H9 (cell line): ENCODE results near the gene SGCD. TPM values are rescaled to one million over a fixed set of nuclear protein-coding genes. Genes with fewer than 3 reads are reported as not detected.

Experiments
- DNase-seq: peaks from one replicate; pipeline ENCODE4 v3.0.0-alpha.2; 2017
- H2AFZ ChIP-seq: one replicate; pipeline ENCODE4 v1.6.1; 2013; ENCODE audit warnings: mild to moderate bottlenecking, low read length, control low read depth, moderate library complexity
- H2AK5ac ChIP-seq: 2 replicates; pipeline ENCODE4 v1.6.1; 2013; ENCODE audit warnings: low read length, control low read depth, mixed read lengths; ENCODE audit not compliant: insufficient read length
- H2BK120ac ChIP-seq: one replicate; pipeline ENCODE4 v1.6.1; 2013; ENCODE audit warnings: low read depth, mild to moderate bottlenecking, low read length, control low read depth, inconsistent platforms; ENCODE audit not compliant: poor library complexity, severe bottlenecking
- H2BK12ac ChIP-seq: 2 replicates; pipeline ENCODE4 v1.6.1; 2013; ENCODE audit warnings: low read length, control low read depth, mixed read lengths, low read depth; ENCODE audit not compliant: insufficient read length
- H2BK15ac ChIP-seq: 2 replicates; pipeline ENCODE4 v1.6.1; 2013; ENCODE audit warnings: low read depth, low read length, control low read depth
- H2BK20ac ChIP-seq: one replicate; pipeline ENCODE4 v1.6.1; 2013; ENCODE audit warnings: low read depth, mild to moderate bottlenecking, low read length, control low read depth, inconsistent platforms; ENCODE audit not compliant: poor library complexity, severe bottlenecking
- H2BK5ac ChIP-seq: 2 replicates; pipeline ENCODE4 v1.6.1; 2013; ENCODE audit warnings: low read length, control low read depth, mixed read lengths; ENCODE audit not compliant: insufficient read length
- H3K14ac ChIP-seq: 2 replicates; pipeline ENCODE4 v1.6.1; 2013; ENCODE audit warnings: low read length, control low read depth; ENCODE audit not compliant: insufficient read depth
- H3K18ac ChIP-seq: 2 replicates; pipeline ENCODE4 v1.6.1; 2013; ENCODE audit warnings: low read depth, mild to moderate bottlenecking, mixed read lengths, low read length, control low read depth; ENCODE audit not compliant: insufficient read length
- H3K23ac ChIP-seq: 2 replicates; pipeline ENCODE4 v1.6.1; 2013; ENCODE audit warnings: low read length, control low read depth, mixed read lengths, low read depth; ENCODE audit not compliant: insufficient read length
- H3K23me2 ChIP-seq: 2 replicates; pipeline ENCODE4 v1.6.1; 2013; ENCODE audit warnings: low read depth, mild to moderate bottlenecking, mixed read lengths, low read length, control low read depth; ENCODE audit not compliant: insufficient read length, poor library complexity, severe bottlenecking
- H3K27ac ChIP-seq: 2 replicates; pipeline ENCODE4 v1.5.1; 2013; ENCODE audit warnings: low read length, control low read depth, mixed read lengths, low read depth; ENCODE audit not compliant: insufficient read length
- H3K27me3 ChIP-seq: 2 replicates; pipeline ENCODE4 v1.6.1; 2013; ENCODE audit warnings: low read length, control low read depth, inconsistent platforms; ENCODE audit not compliant: insufficient read depth
- H3K4ac ChIP-seq: 2 replicates; pipeline ENCODE4 v1.6.1; 2013; ENCODE audit warnings: low read depth, mild to moderate bottlenecking, control low read depth, inconsistent platforms, low read length, moderate library complexity
- H3K4me1 ChIP-seq: 2 replicates; pipeline ENCODE4 v1.6.1; 2013; ENCODE audit warnings: low read length, control low read depth, inconsistent platforms; ENCODE audit not compliant: insufficient read depth
- H3K4me2 ChIP-seq: 2 replicates; pipeline ENCODE4 v1.6.1; 2013; ENCODE audit warnings: low read length, control low read depth, mixed read lengths; ENCODE audit not compliant: insufficient read length, insufficient read depth
- H3K56ac ChIP-seq: 2 replicates; pipeline ENCODE4 v1.6.1; 2013; ENCODE audit warnings: low read depth, mild to moderate bottlenecking, mixed read lengths, low read length, control low read depth; ENCODE audit not compliant: insufficient read length
- H3K79me1 ChIP-seq: 2 replicates; pipeline ENCODE4 v1.6.1; 2013; ENCODE audit warnings: low read depth, mild to moderate bottlenecking, moderate library complexity, low read length, control low read depth, inconsistent platforms; ENCODE audit not compliant: insufficient read depth, poor library complexity, severe bottlenecking
- H3K79me2 ChIP-seq: 2 replicates; pipeline ENCODE4 v1.6.1; 2013; ENCODE audit warnings: low read length, control low read depth, inconsistent platforms; ENCODE audit not compliant: insufficient read depth
- H3K9ac ChIP-seq: 2 replicates; pipeline ENCODE4 v1.6.1; 2013; ENCODE audit warnings: low read length, control low read depth, mixed read lengths; ENCODE audit not compliant: insufficient read length; ENCODE audit errors: extremely low read depth
- H3K9me3 ChIP-seq: one replicate; pipeline ENCODE4 v1.6.1; 2013; ENCODE audit warnings: low read depth, low read length, inconsistent platforms; ENCODE audit not compliant: control insufficient read depth
- H3T11ph ChIP-seq: one replicate; pipeline ENCODE4 v1.6.1; 2013; ENCODE audit warnings: mild to moderate bottlenecking, low read length, control low read depth, inconsistent platforms
- H4K20me1 ChIP-seq: one replicate; pipeline ENCODE4 v1.6.1; 2013; ENCODE audit not compliant: control insufficient read depth, insufficient read length, insufficient read depth
- H4K5ac ChIP-seq: 2 replicates; pipeline ENCODE4 v1.6.1; 2013; ENCODE audit warnings: low read depth, mild to moderate bottlenecking, mixed read lengths, low read length, control low read depth; ENCODE audit not compliant: insufficient read length
- H4K8ac ChIP-seq: replicated peaks from 2 replicates; pipeline ENCODE4 v1.6.1; 2013; ENCODE audit warnings: low read length, control low read depth, mixed read lengths, low read depth; ENCODE audit not compliant: insufficient read length
- H4K91ac ChIP-seq: 2 replicates; pipeline ENCODE4 v1.6.1; 2013; ENCODE audit warnings: low read depth, mild to moderate bottlenecking, moderate library complexity, mixed read lengths, low read length, control low read depth; ENCODE audit not compliant: insufficient read length
- H3K27ac Mint-ChIP-seq, 3 experiments: 2 replicates in 2 of 3; 3 replicates in 1 of 3; pipeline ENCODE4 v1.8.0; 2020 to 2021; ENCODE audit warnings: mixed read lengths in 3 of 3, mild to moderate bottlenecking in 1 of 3, moderate library complexity in 1 of 3
- H3K27me3 Mint-ChIP-seq: 2 replicates; pipeline ENCODE4 v1.8.0; 2021; ENCODE audit warnings: low read depth, mild to moderate bottlenecking, moderate library complexity, mixed read lengths
- H3K36me3 Mint-ChIP-seq, 3 experiments: 2 replicates in 2 of 3; 3 replicates in 1 of 3; pipeline ENCODE4 v1.8.0; 2020 to 2021; ENCODE audit warnings: low read depth in 3 of 3, mixed read lengths in 3 of 3; ENCODE audit not compliant: insufficient read depth in 1 of 3
- H3K4me1 Mint-ChIP-seq, 2 experiments: 2 replicates each; pipeline ENCODE4 v1.8.0; 2020; ENCODE audit warnings: mixed read lengths in 2 of 2
- H3K4me3 Mint-ChIP-seq, 2 experiments: 2 replicates in 1 of 2; 3 replicates in 1 of 2; pipeline ENCODE4 v1.8.0; 2020 to 2021; ENCODE audit warnings: mild to moderate bottlenecking in 2 of 2, mixed read lengths in 2 of 2, moderate library complexity in 1 of 2
- H3K9me3 Mint-ChIP-seq, 2 experiments: 2 replicates in 1 of 2; 3 replicates in 1 of 2; pipeline ENCODE4 v1.8.0; 2020; ENCODE audit warnings: mild to moderate bottlenecking in 2 of 2, mixed read lengths in 2 of 2, moderate library complexity in 1 of 2
- WGBS: extraction: QIAGEN DNeasy Blood & Tissue Kit; methylation state at CpG from one replicate; pipeline ENCODE4 v1.1.7; 2013; ENCODE audit warnings: missing lambda C conversion rate, low lambda C conversion rate, mixed read lengths; ENCODE audit not compliant: insufficient read length; ENCODE audit errors: extremely low coverage; 5-methylcytosine and 5-hydroxymethylcytosine counted together
- total RNA-seq: library from RNA; stranded (reverse); gene quantifications from 2 replicates; pipeline ENCODE4 v1.2.1, GENCODE V29; 2021
- TF ChIP-seq, protein P1 (sequence below): fragments of 200-600 bp; sonication (generic); conservative IDR thresholded peaks from 3 replicates; pipeline ENCODE4 v1.8.0; 2021; ENCODE audit warnings: antibody characterized with exemption, mild to moderate bottlenecking

SGCD gene
- total RNA-seq, 1 experiment from 2014 or later, result 0.11 TPM

- Mint-ChIP-seq H3K9me3 (no peaks in the 10 kb centered on the region), H3K4me3 (no peak overlapping the region), H3K36me3 (no peaks in the 10 kb centered on the region), H3K27ac (no peak overlapping the region), H3K4me1 (peaks cover 27 to 43% of the 10 kb centered on the region in 2 experiments), H3K27me3 (no peaks in the 10 kb centered on the region)
- no peak overlapping the region for H2BK12ac ChIP-seq
- H3K4ac ChIP-seq, result no peak overlapping the region
- no peak overlapping the region for H4K5ac ChIP-seq
- DNase-seq, result no peak
- no peak overlapping the region for H2AFZ ChIP-seq
- TF ChIP-seq, protein P1, sequence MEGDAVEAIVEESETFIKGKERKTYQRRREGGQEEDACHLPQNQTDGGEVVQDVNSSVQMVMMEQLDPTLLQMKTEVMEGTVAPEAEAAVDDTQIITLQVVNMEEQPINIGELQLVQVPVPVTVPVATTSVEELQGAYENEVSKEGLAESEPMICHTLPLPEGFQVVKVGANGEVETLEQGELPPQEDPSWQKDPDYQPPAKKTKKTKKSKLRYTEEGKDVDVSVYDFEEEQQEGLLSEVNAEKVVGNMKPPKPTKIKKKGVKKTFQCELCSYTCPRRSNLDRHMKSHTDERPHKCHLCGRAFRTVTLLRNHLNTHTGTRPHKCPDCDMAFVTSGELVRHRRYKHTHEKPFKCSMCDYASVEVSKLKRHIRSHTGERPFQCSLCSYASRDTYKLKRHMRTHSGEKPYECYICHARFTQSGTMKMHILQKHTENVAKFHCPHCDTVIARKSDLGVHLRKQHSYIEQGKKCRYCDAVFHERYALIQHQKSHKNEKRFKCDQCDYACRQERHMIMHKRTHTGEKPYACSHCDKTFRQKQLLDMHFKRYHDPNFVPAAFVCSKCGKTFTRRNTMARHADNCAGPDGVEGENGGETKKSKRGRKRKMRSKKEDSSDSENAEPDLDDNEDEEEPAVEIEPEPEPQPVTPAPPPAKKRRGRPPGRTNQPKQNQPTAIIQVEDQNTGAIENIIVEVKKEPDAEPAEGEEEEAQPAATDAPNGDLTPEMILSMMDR, result peak; percentile 38; the same call in 2 of the 3 replicates
- no peak overlapping the region for H3K9ac ChIP-seq
- no peaks in the 10 kb centered on the region for H3K9me3 ChIP-seq
- no peak overlapping the region for H3K4me2 ChIP-seq
- no peaks in the 10 kb centered on the region for H4K20me1 ChIP-seq
- H2BK15ac ChIP-seq, result no peak overlapping the region
- H3K27ac ChIP-seq, result no peak overlapping the region
- no peak overlapping the region for H4K91ac ChIP-seq
- H2AK5ac ChIP-seq, result no peak overlapping the region
- H3K27me3 ChIP-seq, result no peaks in the 10 kb centered on the region
- H3K4me1 ChIP-seq, result peaks cover 11% of the 10 kb centered on the region; the same call in 1 of the 2 replicates
- H3K79me2 ChIP-seq, result no peaks in the 10 kb centered on the region; the same call in 1 of the 2 replicates
- no peak overlapping the region for H2BK5ac ChIP-seq
- WGBS, result no CpG with 5 or more reads among the region's 1 CpG
- no peak overlapping the region for H3K23ac ChIP-seq
- H3K23me2 ChIP-seq, result no peaks in the 10 kb centered on the region
- no peak overlapping the region for H4K8ac ChIP-seq
- H3K14ac ChIP-seq, result no peak overlapping the region
- no peak overlapping the region for H2BK20ac ChIP-seq
- H3K18ac ChIP-seq, result no peak overlapping the region
- H3K56ac ChIP-seq, result no peak overlapping the region
- no peaks in the 10 kb centered on the region for H3K79me1 ChIP-seq
- H3T11ph ChIP-seq, result no peak overlapping the region
- H2BK120ac ChIP-seq, result no peak overlapping the region
Measured at GRCh38 chr5:156718985-156719384, 392.0 kb downstream of the SGCD start.
